ENCODE measurements around the gene MCOLN2. TPM values are rescaled to one million over a fixed set of nuclear protein-coding genes. Genes with fewer than 3 reads are reported as not detected.
"Not testable (repeated sequence)": the region's sequence is repeated elsewhere in the genome, so short reads cannot be mapped to it uniquely, and the experiment has no call there.

Gene MCOLN2
- 1 to 10 TPM in 2 of 8 experiments, under 1 TPM in 5, not detected in 1; 0.13 to 2.5 (median 0.36) TPM for total RNA-seq

DNA sequence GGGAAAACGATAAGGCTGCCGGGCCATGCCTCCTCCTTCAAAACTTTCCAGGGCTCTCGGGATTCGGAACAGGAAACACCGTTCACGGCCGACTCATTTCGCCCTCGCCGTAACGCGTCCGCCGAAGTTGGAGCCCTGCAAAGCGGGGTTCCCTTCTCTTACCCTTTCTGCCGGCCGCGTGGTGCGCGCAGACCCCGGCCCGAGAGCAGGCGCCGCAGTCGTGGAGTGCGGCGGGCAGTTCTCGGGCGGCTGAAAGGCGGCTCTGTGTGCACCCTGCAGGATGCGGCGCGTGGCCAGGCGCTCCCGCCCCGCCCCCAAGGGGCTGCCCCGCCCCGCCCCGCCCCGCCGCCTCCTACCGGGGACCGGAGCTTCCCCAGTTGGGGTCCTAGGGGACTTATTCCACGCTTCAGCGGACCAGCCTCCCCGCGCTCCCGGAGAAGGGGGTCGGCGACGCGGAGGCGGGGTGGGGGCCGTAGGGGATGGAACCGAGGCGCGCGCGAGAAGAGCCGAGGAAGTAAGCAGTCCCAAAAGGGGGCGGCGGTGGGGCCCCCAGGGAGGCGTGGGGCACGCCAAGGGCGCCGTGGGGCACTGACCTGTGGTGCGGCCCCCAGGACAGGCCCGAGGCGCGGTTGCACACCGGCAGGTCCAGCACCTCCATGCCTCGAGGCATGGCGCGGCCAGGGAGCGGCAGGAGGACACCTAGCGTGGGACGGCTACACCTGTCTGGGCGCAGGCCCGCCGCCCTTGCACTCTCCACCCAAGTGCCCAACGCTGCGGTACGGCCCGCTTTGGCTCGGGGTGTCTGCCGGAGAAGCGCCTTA lies at the start of gene MCOLN2:
Gene MCOLN2 (minus strand): TSS at position 268 of the 821 bp plus-strand sequence. CDS start 241 bp downstream, at position 27.
- peak; percentile 74 to 92 (median 90) for ATAC-seq (replicated peaks in 6 of 8)
- H3K4me3 ChIP-seq, result peak within 1 kb of the TSS; percentile 42 to 49 (median 44)
- H3K27ac ChIP-seq, result no peak within 1 kb of the TSS
- 0 to 6% (median 2%) methylated on average over 2 to 27 of the region's 87 CpGs; no CpG with 5 or more reads in 4 of the 10 experiments for WGBS, 10 experiments
- no peaks in the 10 kb centered on the region for H3K4me1 ChIP-seq (replicated peaks in 1 of 2)
- in situ Hi-C loops (cut with MboI; ENCODE audit: low pct_unique_long_range_greater_than_20kb in 2 of 9, low sequenced_read_pairs in 9 of 9, unreplicated experiment in 9 of 9), result no loop called here

DNA sequence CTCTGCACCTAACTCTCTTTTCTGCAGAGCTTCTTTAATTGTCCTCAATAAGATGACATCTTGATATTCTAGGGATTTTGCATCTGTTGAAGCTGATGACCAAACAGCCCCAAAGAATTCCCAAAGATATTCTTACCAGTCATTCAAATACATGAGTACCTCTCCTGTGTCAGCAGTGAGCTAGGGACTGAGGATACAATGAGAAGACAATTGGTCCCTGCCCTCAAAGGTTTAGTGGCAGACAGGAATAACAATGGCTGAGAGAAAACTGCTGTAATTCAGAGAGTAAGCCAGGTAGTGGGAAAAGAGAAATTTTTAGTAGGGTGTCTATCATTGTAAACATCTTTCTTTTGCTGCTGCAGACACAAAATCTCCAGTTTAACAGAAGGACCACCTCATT lies 45.5 kb upstream of the MCOLN2 start:
- Histone ChIP-seq H3K4me3 (no peak overlapping the region), H3K4me1 (replicated peaks in 1 of 2) (no peaks in the 10 kb centered on the region), H3K27ac (no peak overlapping the region)
- no peak for ATAC-seq (replicated peaks in 6 of 8)
- in situ Hi-C loops (cut with MboI; ENCODE audit: low pct_unique_long_range_greater_than_20kb in 2 of 9, low sequenced_read_pairs in 9 of 9, unreplicated experiment in 9 of 9), result no loop called here

DNA sequence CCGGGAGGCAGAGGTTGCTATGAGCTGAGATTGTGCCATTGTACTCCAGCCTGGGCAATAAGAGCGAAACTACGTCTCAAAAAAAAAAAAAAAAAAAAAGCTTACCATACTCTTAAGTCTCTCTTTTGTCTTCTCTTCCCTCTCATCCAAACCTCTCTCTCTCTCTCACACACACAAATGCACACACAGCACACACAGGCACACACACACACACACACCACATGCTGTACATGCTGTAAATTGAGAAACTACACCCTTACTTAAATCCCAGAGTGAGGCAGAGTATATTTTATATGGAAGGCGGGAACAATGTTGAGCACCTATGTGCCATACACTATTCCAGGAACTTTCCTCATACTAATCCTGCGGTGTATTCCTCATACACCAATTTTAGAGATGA lies 44.9 kb upstream of the MCOLN2 start:
- ATAC-seq (replicated peaks in 6 of 8), result no peak
- no peak overlapping the region for H3K27ac ChIP-seq
- 60 to 95% (median 81%) methylated on average over 1 to 5 of the region's 5 CpGs; no CpG with 5 or more reads in 1 of the 10 experiments for WGBS, 10 experiments
- in situ Hi-C loops (cut with MboI; ENCODE audit: low pct_unique_long_range_greater_than_20kb in 2 of 9, low sequenced_read_pairs in 9 of 9, unreplicated experiment in 9 of 9), result no loop called here
- no peaks in the 10 kb centered on the region for H3K4me1 ChIP-seq (replicated peaks in 1 of 2)
- no peak overlapping the region for H3K4me3 ChIP-seq

DNA sequence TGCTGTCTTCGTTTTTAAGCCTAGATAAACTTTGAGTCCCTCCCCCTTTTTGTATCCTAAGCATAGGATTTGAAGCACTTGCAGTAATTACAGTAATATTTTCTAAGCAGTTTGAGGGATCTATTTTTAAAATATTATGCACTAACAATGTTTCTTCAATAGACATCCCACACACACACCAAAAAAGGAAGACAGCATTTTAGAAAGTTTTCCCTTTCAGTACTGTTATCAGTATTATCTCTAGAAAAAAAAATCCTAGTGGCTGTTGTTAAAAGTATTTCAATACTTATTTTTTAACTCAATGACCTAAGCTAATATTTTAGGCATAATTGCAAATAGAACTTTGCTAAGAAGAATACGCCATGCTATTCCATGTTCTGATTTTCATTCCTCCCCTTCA lies 36.3 kb upstream of the MCOLN2 start:
- no peaks in the 10 kb centered on the region for H3K4me1 ChIP-seq (replicated peaks in 1 of 2)

DNA sequence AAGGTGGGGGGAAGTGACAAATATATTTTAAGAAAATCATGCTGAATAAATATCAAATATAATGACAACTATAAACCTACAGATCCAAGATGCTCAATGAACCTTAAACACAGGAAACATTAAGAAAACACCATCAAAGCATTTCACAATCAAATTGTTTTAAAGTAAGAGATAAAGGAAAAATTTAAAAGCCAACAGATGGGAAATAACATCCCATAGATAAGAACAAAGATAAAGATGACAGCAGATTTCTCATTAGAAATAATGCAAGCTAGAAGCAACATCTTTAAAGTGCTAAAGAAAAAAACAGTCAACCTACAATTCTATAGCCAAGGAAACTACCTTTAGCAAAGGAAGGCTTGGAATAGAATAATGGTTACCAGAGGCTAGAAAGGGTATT lies 33.6 kb upstream of the MCOLN2 start:
- Histone ChIP-seq H3K27ac (no peak overlapping the region), H3K4me3 (no peak overlapping the region), H3K4me1 (replicated peaks in 1 of 2) (no peaks in the 10 kb centered on the region)
- no peak for ATAC-seq (replicated peaks in 6 of 8)
- in situ Hi-C loops (cut with MboI; ENCODE audit: low pct_unique_long_range_greater_than_20kb in 2 of 9, low sequenced_read_pairs in 9 of 9, unreplicated experiment in 9 of 9), result no loop called here

More for the DNA sequence above, 36.3 kb upstream of the MCOLN2 start:
- 8 to 100% (median 68%) methylated on average over 1 to 2 of the region's 2 CpGs; no CpG with 5 or more reads in 2 of the 10 experiments for WGBS, 10 experiments
- H3K27ac ChIP-seq, result no peak overlapping the region
- ATAC-seq (replicated peaks in 6 of 8), result no peak
- no peak overlapping the region for H3K4me3 ChIP-seq
- in situ Hi-C loops (cut with MboI; ENCODE audit: low pct_unique_long_range_greater_than_20kb in 2 of 9, low sequenced_read_pairs in 9 of 9, unreplicated experiment in 9 of 9), result no loop called here

DNA sequence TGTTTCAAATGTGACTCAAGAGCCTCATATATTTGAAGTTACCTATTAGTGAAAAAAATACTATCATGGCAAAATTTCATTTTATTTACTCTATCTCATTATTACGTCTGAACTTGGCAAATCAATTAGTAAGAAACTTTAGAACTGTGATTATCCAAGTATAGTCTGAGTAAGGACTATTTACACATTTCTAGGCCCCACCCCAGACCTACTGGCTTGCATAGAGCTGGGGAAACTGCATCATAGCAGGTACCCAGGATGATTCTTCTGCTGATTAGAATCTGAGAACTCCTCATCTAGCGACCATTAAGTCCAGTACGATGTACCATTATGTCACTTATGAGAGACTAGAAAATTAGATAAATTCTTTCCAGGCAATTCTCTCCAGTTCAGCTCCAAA lies 31.2 kb upstream of the MCOLN2 start:
- ATAC-seq (replicated peaks in 6 of 8), result peak in 2 of 8 experiments; percentile 69 to 78
- no peak overlapping the region for H3K4me3 ChIP-seq
- 30 to 100% (median 85%) methylated on average over 1 to 3 of the region's 3 CpGs; no CpG with 5 or more reads in 1 of the 10 experiments for WGBS, 10 experiments
- no peak overlapping the region for H3K27ac ChIP-seq
- H3K4me1 ChIP-seq (replicated peaks in 1 of 2), result no peaks in the 10 kb centered on the region
- in situ Hi-C loops (cut with MboI; ENCODE audit: low pct_unique_long_range_greater_than_20kb in 2 of 9, low sequenced_read_pairs in 9 of 9, unreplicated experiment in 9 of 9), result no loop called here

DNA sequence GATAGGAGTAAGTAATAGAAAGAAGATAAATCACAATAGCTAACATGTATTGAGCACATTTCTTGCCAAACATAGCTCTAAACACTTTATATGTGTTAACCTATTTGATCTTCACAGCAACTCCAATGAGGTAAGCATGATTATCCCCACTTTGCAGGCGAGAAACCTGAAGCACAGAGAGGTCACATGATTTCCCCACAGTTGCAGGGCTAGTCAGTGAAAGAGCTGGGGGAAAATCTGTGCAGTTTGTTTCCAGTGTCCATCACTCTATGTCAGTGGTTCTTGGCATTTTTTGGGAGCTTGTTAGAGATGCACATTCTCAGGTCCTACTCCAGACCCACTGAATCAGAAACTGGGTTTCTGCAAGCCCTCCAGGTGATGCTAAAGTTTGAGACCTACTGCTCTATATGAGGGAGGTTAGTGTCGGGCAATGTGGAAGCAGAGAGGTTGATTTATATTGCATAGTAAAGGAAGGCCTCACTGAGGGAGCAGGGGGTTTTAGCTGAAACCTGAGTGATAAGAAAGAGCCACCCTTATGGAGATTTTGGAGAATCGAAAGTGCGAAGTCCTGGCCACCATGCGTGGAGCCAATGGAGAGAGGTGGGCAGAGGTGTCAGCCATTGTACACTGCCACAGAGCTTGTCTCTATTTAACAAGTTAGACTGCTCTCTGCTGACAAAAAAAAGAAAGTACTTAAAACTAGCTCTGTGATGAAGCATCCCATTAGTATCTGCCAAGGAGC lies 30.5 kb upstream of the MCOLN2 start:
- in situ Hi-C loops (cut with MboI; ENCODE audit: low pct_unique_long_range_greater_than_20kb in 2 of 9, low sequenced_read_pairs in 9 of 9, unreplicated experiment in 9 of 9), result no loop called here
- Histone ChIP-seq H3K4me3 (no peak overlapping the region), H3K4me1 (replicated peaks in 1 of 2) (no peaks in the 10 kb centered on the region), H3K27ac (no peak overlapping the region)
- 80 to 100% (median 90%) methylated on average over 2 to 5 of the region's 5 CpGs; no CpG with 5 or more reads in 3 of the 10 experiments for WGBS, 10 experiments
- ATAC-seq (replicated peaks in 6 of 8), result peak in 4 of 8 experiments; percentile 67 to 84 (median 73)

DNA sequence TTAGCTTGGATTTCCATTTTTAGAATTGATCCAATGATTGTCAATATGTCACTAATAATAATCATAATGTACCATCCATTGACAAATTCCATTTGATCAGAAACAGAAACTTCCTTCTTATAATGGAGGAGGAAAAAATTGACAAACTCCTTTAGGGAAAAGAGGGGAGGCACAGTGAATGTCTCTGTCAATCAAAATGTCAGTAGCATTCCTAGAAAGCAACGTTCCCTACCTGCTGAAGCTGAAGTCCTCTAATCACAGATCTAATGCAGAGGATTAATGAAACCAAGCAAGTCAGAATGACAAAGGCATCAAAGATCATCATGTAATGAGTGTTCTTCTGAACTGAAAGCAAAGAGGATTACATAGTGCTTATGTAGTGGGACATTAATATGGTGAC lies 29.0 kb upstream of the MCOLN2 start:
- no peaks in the 10 kb centered on the region for H3K4me1 ChIP-seq (replicated peaks in 1 of 2)
- WGBS, 10 experiments, result 0 to 100% (median 40%) methylated on average over 1 of the region's 1 CpG; no CpG with 5 or more reads in 3 of the 10 experiments
- H3K4me3 ChIP-seq, result no peak overlapping the region
- H3K27ac ChIP-seq, result no peak overlapping the region
- in situ Hi-C loops (cut with MboI; ENCODE audit: low pct_unique_long_range_greater_than_20kb in 2 of 9, low sequenced_read_pairs in 9 of 9, unreplicated experiment in 9 of 9), result no loop called here
- no peak for ATAC-seq (replicated peaks in 6 of 8)

DNA sequence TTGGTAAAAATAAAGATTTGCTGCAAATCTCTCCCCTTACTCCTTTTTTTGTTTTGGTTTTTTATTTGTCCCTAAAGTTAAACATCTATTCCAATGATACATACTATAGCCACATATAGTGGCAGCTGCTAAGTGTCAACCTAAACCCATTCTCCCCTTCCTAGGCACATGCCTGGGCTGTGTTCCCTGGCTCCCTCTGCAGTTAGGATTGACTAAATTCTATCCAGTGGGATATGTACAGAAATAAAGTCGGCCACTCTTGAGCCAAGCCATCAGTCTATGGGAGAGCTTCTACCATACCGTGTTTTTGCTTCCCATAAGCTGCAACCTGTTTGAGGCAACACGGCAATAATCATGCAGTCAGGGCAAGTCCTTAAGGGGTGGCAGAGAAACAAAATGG lies 27.8 kb upstream of the MCOLN2 start:
- 20 to 100% (median 82%) methylated on average over 1 to 3 of the region's 3 CpGs; no CpG with 5 or more reads in 1 of the 10 experiments for WGBS, 10 experiments
- Histone ChIP-seq H3K27ac (no peak overlapping the region), H3K4me1 (replicated peaks in 1 of 2) (peaks cover 0 to 8% of the 10 kb centered on the region in 2 donors), H3K4me3 (no peak overlapping the region)
- ATAC-seq (replicated peaks in 6 of 8), result no peak
- in situ Hi-C loops (cut with MboI; ENCODE audit: low pct_unique_long_range_greater_than_20kb in 2 of 9, low sequenced_read_pairs in 9 of 9, unreplicated experiment in 9 of 9), result no loop called here

DNA sequence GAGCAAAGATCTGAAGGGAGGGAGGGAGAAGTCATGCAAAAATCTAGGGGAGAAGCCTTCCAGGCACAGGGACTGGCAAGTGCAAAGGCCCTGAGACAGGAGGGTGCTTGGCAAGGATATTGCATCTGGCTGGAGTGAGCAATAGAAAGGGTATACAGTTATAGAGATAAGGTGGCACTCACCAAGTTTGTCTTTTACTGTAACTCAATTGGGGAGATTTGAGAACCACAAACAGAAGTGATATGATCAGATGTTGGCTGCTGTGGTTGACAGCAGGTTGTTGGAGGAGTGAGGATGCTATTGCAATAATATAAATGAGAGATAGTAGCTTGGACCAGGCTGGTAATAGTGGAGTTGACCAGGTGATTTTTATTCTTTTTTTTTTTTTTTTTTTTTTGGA lies 25.8 kb upstream of the MCOLN2 start:
- in situ Hi-C loops (cut with MboI; ENCODE audit: low pct_unique_long_range_greater_than_20kb in 2 of 9, low sequenced_read_pairs in 9 of 9, unreplicated experiment in 9 of 9), result no loop called here
- Histone ChIP-seq H3K27ac (no peak overlapping the region), H3K4me3 (no peak overlapping the region), H3K4me1 (replicated peaks in 1 of 2) (peaks cover 0 to 9% of the 10 kb centered on the region in 2 donors)
- ATAC-seq (replicated peaks in 6 of 8), result no peak

DNA sequence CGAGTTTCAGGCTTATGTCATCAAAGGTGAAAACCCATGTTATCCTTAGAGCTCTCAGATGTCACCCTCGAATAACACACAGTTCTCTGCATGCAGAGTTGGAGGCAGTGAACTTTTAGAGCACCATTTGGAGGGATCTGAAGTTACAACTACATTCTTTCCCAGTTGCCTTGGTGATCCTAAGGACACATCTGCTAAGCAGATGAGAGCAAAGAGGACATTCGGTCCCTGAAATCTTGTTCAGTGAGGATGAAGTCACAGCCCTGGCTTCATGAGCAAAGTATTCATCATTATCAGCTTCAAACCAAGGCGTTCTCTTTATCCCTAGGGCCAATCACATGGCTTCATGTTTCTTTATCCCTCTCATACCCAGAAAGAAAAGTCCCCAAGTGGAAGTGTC lies 23.1 kb upstream of the MCOLN2 start:
- 0 to 70% (median 57%) methylated on average over 1 to 4 of the region's 4 CpGs; no CpG with 5 or more reads in 3 of the 10 experiments for WGBS, 10 experiments
- no peak overlapping the region for H3K4me3 ChIP-seq
- ATAC-seq (replicated peaks in 6 of 8), result peak in 4 of 8 experiments; percentile 21 to 97 (median 88)
- H3K27ac ChIP-seq, result no peak overlapping the region
- peaks cover 0 to 9% of the 10 kb centered on the region in 2 donors for H3K4me1 ChIP-seq (replicated peaks in 1 of 2)
- in situ Hi-C loops (cut with MboI; ENCODE audit: low pct_unique_long_range_greater_than_20kb in 2 of 9, low sequenced_read_pairs in 9 of 9, unreplicated experiment in 9 of 9), result no loop called here

DNA sequence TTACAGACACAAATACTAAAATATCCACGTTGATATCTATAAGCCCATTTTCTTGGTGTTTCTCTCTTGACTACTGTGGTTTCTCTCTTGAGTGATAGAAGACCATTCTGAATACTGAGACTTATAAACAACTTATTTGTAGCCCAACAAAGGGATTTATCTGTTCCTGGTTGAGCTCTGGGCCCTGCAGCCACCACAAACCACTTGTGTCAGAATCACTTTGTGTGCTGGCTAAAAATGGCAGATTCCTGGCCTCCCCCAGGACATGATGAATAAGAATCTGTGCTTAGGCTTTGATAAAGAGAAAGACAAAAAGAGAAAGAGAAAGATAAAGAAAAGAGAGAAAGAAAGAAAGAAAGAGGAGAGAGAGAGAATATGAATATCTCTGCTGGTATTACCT lies 18.9 kb upstream of the MCOLN2 start:
- 0 to 78% (median 69%) methylated on average over 1 of the region's 1 CpG; no CpG with 5 or more reads in 2 of the 10 experiments for WGBS, 10 experiments
- peaks cover 0 to 9% of the 10 kb centered on the region in 2 donors for H3K4me1 ChIP-seq (replicated peaks in 1 of 2)
- no peak for ATAC-seq (replicated peaks in 6 of 8)
- in situ Hi-C loops (cut with MboI; ENCODE audit: low pct_unique_long_range_greater_than_20kb in 2 of 9, low sequenced_read_pairs in 9 of 9, unreplicated experiment in 9 of 9), result no loop called here
- H3K4me3 ChIP-seq, result no peak overlapping the region
- no peak overlapping the region for H3K27ac ChIP-seq

DNA sequence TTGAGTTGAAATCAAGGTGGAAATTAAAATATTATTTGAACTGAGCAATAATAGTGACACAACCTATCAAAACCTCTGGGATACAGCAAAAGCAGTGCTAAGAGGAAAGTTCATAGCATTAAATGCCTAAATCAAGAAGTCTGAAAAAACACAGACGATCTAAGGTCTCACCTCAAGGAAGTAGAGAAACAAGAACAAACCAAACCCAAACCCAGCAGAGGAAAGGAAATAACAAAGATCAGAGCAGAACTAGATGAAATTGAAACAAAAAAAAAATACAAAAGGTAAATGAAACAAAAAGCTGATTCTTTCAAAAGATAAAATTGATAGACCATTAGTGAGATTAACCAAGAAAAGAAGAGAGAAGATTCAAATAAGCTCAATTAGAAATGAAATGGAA lies 8.7 kb upstream of the MCOLN2 start:
- H3K4me3 ChIP-seq; H3K4me1 ChIP-seq (replicated peaks in 1 of 2); H3K27ac ChIP-seq; ATAC-seq (replicated peaks in 6 of 8); in situ Hi-C loops (cut with MboI; ENCODE audit: low pct_unique_long_range_greater_than_20kb in 2 of 9, low sequenced_read_pairs in 9 of 9, unreplicated experiment in 9 of 9): not testable (repeated sequence)
- WGBS, 10 experiments, result 0 to 100% (median 85%) methylated on average over 1 of the region's 1 CpG; no CpG with 5 or more reads in 1 of the 10 experiments
